HG03025 (cell line): ENCODE data around the gene TANC1.

ENCODE experiments used
- ATAC-seq: cut with Tn5 transposase; IDR thresholded peaks from one replicate; pipeline ENCODE4 v1.9.1; 2021; ENCODE audit warnings: mild to moderate bottlenecking, moderate library complexity; ENCODE audit not compliant: unreplicated experiment, low FRiP score

Gene TANC1

DNA sequence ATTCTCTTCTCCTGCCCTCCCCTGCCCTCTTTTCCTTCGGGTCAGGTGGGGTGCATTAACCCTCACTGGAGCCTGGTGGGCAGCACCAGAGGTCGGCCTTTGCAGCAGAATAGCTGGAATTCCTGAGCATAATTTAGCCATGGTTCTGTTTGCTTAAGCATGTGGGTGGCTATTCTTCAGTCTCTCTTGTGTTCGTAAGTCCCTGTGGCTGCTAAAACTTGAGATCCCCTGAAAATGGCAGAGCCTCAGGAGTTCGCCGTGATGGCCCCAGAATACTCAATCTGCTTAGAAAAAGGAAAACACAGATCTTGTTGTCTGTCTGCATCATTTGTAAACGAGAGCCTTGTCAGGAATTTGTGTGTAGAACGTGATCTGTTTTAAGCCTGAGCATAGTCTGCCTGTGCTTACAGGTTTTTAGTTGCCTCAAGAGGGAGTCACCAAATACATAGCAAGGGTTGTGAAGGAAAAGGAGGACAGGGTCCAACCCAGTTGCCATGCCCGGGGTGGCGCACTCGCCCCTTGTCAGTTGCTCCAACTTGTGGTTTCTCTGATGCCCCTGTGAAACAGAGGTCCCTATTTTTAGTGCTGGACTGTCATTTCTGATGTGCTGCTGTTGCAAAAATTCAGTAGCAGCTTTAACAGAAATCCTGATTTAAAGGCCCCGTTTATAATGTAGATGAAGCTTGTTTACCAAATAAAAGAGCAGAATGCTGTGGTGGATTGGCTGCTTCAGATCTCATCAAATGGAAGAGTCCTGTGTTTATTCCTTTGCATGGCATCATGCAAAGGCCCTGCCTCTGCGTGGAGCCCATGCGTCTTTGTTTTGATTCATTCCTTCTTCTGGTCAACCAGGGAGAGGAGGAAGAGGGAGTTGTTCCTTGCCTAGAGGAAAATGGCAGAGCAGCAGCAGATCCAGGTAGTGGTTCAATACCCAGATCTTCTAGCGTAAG, 243.3 kb downstream of the TANC1 start:
- no peak for ATAC-seq

DNA sequence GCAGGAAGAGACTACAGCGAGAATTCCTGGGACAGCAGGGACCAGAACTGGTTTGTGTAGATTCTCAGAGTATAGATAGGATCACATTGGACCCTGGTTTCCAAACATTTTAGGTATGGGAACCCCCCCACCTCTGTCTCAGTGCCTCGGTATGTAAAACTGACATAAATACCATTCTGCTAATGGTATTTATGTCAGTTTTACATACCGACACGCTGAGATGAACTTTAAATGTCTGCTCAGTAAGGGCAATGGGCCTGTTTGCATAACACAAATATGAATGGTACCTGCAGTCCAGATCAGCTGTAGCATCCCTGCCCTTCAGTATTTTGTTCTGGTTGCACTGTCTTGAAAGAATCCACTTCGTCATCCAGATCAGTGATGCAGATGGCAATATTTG, 244.9 kb downstream of the TANC1 start:
- ATAC-seq, result no peak

DNA sequence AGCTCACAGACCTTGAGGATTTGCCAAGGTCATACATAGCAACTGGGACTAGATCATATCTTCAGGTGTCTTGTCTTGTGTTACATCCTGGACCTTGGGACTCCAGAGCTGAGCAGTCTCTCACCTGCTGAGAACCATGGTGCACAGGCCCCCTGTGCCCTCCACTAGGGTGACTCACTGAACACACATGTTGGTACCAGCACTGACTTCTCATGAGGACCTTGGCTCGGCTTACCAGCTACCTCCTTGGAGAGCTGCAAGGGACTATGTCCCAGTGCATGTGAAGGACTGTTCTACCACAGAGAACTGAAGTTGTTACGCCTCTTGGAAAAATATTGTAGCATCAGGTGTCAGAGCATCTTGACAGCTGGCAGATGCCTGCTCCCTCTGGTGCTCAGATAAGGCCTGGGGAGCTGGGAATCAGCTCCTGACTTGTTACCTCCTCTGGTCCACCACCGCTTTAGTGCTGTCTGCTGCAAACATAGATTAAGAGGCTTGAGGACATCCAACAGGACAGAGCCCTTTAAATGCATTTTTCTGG, 246.0 kb downstream of the TANC1 start:
- no peak for ATAC-seq

DNA sequence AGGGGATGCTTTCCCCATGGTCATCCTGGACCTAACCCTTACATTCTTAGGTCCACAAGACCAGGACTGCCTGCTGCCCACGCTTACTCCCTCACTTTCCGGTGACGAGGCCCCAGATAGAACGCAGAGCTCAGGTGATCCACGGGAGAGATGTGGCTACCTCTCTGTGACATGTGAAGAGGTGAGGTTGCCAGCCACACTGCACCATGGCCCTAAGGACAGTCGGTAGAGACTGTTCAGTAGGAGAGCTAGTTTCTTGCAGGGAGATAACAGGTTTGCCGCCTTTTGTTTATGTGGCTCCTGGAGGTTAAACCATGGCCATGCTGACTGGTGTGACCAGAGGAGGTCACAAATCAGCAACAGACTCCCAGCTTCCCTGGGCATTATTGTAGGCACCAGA, 246.7 kb downstream of the TANC1 start:
- ATAC-seq, result no peak

DNA sequence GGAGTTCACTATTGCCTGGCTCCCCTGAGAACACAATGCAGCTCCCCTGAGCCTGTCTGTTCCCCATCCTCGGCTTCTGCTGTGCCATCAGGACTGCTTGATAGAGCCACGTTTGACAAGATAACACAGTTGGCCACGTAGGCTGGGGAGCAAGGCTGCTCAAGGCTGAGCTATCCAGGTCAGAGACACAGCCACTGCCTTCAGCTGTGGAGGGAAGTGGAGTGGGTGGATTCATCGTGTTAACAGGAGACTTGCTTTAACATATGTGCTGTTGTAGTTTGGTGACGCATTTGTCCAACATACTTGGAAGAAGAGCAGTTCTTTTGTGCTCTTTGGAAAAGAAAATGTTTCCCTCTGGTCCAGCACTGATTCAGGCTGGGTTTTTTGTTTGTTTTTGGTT, 249.2 kb downstream of the TANC1 start:
- ATAC-seq, result no peak

DNA sequence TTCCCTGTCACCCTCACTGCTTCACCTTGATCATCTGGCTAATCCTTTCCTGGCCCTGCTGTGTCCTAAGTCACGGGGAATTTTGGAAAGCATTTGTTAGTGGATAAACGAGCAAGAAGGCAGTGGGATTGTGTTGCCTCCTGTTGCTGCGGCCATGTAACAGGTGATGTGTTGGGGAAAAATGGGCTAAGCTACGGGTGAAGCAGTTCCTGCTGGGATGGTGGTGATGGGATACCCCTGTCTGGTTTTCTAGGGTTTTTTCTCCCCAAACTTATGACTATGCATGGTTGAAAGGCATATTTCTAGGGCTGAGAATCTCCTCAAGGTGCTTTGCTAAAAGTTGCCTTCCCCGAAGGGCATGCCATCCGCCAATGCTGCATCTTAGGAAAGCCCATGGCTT, 249.9 kb downstream of the TANC1 start:
- ATAC-seq, result no peak

DNA sequence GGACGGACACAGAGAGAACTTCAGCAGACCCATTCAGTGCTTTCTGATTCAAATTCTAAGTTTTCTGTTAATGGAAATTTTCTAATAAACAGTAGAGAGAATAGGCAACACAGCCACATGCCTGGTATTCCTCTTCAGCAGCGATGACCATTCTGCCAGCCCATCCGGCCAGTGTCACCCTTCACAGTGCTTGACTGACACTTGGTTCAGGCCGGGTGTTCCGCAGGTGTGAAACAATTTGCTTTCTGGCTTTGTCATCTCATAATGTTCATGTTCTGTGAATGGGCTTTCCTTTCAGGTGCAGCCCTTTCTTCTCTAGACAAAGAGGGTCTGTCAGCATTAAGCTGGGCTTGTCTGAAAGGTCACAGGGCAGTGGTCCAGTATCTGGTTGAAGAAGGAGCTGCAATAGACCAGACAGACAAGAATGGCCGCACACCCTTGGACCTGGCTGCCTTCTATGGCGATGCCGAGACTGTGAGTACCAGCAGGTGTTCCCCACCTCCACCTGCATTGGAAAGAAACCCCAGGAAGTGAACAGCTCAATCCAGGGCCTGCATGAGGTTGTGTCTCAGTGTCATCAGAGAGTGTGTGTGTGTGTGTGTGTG, 251.1 kb downstream of the TANC1 start:
- no peak for ATAC-seq

DNA sequence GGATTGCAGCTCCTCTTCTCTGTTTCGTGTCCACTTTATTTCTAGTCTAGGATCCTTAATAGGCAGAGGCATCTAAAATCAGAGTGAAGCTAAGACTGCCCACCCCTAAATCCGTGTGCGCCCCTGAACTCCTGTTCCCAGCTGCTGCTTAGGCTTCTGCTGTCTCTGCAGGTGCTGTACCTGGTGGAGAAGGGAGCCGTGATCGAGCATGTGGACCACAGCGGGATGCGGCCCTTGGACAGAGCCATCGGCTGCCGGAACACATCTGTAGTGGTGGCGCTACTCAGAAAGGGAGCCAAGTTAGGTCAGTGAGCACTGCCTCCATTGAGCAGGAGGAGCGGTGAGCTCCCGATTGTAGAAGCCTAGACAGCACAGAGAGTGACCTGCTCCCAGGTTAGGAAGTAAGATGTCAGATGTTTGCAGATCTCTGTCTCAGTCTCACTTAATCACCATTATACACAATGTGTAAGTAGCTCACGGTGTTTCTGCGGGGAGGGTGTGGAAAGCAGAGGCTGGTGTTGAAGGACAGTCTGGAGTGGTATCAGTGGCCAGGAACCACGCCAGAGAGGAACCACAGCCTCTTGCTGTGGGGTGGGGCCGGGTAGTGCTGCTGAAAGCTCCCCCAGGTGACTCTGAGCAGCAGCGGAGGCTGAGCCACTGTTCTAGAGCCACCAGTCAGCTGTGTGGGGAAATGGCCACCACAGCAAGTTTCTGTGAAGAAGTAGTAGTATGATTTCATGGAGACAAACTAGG, 255.8 kb downstream of the TANC1 start:
- no peak for ATAC-seq

DNA sequence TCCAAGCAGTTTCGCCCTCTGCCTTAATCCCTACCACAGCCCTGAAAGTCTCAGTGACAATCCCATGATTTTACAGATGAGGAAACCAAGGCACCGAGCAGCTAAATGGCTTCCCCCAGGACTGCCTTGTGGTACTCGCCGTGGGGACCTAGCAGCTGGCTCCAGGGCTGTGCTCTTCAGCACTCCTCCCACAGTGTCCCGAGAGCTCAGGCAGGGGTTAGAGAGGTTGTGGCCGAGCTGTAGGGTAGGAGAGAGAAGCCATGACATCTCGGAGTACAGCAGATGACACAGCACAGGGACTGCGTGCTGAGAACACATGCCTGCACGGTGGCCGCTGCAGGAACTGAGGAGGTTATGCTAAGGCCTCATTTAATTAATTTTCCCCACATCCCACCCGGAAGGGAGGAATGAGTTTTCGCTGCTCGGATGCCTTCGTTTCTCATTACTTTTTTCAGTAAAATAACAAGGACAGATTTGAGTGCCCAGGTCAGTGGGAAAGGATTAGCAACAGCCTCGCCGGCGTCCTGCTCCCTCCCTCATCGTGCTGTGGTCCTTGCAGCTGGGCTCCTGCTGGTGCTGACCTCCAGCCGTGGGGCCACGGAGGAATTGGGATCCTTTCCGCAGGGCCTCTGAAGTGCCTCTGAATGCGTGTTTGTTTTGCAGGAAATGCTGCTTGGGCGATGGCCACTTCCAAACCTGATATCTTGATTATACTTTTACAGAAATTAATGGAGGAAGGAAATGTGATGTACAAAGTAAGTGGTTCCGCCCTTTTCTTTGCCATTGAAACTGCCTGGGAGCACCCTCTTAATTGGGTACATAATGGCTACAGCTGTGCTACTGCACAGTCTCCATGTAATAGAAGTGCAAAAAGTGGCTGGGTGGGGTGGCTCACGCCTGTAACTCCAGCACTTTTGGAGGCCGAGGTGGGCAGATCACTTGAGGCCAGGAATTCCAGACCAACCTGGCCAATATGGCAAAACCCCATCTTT, 256.9 kb downstream of the TANC1 start:
- ATAC-seq, result no peak

DNA sequence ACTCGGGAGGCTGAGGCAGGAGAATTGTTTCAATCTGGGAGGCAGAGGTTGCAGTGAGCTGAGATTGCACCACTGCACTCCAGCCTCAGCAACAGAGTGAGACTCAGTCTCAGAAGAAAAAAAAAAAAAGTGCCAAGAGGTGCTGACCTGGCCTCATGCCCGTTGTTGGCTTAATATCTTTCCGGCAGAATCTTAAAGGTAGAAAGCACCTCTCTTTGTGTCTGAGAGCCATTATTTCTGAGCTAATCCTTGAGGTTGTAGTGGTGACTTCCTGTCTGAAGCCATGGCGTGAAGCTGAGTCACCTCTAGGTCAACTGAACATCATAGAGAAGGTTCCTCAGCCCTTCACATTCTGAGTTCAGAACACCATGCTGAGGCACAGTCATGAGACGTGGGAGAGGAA, 257.6 kb downstream of the TANC1 start:
- no peak for ATAC-seq

DNA sequence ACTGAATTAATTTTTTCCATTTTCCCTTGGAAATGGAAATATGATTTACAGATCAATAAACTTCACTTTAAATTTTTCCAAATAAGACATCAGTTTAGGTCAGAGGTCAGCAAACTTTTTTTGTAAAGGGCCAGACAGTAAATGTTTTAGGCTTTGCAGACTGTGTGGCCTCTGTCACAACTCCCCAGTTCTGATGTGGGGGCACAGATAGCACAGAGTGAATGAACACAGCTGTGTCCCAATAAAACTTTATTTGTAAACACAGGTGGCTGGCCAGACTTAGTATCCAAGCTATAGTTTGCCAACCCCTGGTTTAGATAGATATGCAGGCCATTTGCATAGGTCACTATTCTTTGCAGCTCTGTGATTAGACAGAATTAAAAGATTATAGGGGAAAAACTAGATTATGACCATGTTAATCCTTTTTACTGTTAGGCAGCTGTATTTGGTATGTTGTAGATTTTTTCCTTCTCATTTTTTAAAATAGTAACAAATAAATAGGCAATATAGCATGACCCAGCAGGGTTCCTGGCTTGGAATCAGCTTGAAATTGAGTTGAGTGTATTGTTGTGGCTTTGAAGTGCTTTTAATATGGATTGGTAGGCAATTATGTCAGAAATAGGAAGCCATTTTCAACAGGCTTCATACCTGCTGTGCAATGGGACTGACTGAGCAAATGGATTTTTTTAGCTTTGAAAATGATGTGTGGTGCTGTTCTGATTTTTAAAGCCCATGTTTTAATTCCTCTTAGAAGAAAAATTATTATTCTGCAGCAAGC, 258.4 kb downstream of the TANC1 start:
- ATAC-seq, result no peak

DNA sequence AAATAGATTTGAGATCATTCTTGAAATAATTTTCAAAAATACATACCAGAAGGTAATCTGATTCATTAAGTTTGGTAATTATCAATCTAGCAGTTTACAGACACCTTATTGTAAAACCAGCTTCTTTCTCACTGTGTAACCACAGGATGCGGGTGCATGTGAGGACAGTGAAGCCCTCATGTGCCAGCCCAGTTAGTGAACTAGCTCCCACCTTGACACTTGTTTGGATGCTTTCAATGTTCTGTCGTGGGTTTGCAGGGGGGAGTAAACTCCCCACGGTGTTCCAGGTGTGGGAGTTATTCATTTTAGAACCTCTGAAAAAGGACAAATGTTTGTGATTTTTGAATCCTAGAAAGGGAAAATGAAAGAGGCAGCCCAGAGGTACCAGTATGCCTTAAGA, 259.0 kb downstream of the TANC1 start:
- no peak for ATAC-seq

DNA sequence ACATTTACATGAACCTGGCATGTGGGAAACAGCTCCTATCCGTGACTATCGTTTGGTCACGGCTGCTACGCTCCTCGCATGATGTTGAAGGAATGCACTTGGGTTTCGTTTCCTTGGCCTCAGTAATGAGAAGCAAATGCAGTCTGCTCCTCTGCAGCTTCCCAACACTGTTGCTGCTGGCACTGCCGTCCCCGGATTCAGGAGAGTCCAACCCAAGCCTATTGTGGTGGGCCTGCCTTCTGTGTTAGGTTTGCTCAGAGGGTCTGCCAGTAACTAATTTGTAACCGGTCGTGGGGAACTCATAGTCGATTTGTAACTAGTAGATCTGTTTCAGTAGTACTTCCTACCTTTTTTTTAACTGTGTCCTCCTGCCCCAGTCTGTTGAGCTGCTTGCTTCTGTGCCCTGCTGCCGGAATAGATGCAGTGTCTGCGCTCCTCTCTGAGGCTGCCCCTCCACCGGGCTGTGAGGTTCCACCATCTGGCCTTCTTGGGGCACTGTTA, 259.7 kb downstream of the TANC1 start:
- no peak for ATAC-seq

DNA sequence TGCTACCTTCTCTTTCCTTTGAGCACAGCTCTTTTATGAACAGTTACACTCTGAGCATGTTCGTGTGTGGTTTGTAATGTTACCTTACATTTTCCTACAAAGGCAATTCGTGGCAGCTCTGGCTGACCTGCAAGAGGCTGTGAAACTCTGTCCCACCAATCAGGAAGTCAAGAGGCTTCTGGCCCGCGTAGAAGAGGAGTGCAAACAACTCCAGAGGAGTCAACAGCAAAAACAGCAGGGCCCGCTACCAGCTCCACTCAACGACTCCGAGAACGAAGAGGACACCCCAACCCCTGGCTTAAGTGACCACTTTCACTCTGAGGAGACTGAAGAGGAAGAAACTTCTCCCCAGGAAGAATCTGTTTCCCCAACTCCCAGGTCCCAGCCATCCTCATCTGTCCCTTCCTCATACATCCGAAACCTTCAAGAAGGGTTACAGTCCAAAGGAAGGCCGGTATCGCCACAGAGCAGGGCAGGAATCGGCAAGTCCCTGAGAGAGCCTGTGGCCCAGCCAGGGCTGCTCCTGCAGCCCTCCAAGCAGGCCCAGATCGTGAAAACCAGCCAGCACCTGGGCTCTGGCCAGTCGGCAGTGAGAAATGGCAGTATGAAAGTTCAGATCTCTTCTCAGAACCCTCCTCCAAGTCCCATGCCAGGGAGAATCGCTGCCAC, 261.2 kb downstream of the TANC1 start:
- ATAC-seq, result no peak

DNA sequence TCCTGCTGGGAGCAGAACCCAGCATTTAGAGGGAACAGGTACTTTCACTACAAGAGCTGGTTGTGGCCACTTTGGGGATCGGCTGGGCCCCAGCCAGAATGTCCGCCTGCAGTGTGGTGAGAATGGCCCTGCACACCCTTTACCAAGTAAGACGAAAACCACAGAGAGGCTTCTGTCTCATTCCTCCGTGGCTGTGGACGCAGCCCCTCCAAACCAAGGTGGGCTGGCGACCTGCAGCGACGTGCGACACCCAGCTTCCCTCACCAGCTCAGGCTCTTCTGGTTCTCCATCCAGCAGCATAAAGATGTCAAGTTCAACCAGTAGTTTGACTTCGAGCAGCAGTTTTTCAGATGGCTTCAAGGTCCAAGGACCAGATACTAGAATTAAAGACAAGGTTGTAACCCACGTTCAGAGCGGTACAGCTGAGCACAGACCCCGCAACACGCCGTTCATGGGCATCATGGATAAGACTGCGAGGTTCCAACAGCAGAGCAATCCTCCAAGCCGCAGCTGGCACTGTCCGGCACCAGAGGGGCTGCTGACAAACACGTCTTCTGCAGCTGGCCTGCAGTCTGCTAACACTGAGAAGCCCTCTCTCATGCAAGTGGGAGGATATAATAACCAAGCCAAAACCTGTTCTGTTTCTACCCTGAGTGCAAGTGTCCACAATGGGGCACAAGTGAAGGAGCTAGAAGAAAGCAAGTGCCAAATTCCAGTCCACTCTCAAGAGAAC, 261.9 kb downstream of the TANC1 start:
- ATAC-seq, result no peak

DNA sequence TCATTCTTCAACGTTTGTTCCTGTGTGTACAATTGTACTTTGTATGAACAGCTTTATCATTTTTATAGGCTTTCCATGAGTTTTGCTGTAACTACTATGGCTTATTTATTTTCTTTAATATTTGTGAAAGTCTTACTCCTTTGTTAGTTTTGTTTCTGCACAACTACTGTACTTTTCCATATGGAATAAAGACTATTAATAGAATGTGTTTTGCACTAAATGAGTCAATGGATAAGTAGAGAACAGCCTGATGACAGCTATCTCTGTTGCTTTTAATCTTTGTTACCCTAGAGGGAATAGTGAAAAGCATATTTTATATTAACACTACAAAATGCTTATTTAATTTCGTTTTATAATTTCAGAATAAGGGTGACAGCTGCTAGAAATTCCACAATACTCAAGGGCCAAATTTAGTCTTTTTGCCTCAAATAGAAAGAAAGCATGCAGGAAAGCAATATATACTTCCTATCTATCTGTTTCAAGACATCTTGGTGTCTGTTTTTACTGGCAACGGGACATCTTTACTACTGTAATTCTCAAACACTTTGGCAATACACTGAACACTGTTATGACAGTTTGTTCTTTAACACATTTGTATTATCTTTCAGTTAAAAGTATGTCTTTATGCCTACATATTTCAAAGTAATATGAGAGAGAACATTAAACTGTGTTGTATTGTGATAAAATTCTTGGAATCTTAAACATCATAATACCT, 264.2 kb downstream of the TANC1 start:
- no peak for ATAC-seq

DNA sequence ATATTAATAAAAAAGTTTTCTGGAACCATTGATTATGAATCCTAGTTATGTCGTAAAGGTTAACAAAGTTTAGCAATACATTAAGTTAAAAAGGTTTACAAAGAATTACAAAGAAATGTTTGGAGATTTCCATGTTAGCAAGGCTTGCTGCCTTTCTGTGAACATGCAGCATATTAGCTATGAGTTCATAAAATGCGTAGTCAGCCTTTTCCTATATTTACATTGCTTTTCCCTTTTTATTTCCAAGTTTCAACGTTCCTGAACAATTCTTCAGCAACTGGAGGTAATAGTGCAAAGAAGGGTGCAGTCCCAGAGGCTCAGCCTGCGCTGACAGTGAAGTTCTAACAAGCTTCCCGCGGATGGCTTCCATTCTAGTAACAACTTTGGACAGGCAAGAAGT, 266.4 kb downstream of the TANC1 start:
- ATAC-seq, result no peak
